Loucy (cell line): ENCODE results near the gene GALNT11.

ENCODE experiments used
- H2AFZ ChIP-seq: fragments of 200-600 bp; sonication (generic); 2 replicates; pipeline ENCODE4 v1.6.0; 2016; ENCODE audit warnings: antibody characterized with exemption, mild to moderate bottlenecking, low read length, moderate library complexity
- H3F3A ChIP-seq: fragments of 200-600 bp; 2 replicates; pipeline ENCODE4 v1.6.0; 2016; ENCODE audit warnings: antibody characterized with exemption, low read depth, mild to moderate bottlenecking
- H3K27me3 ChIP-seq: fragments of 200-600 bp; sonication (generic); 2 replicates; pipeline ENCODE4 v1.6.1; 2014; ENCODE audit warnings: low read length, mild to moderate bottlenecking; ENCODE audit not compliant: insufficient read depth, poor library complexity, severe bottlenecking
- H3K36me3 ChIP-seq: fragments of 200-600 bp; sonication (generic); 2 replicates; pipeline ENCODE4 v1.6.1; 2016; ENCODE audit warnings: low read length; ENCODE audit not compliant: insufficient read depth
- H3K4me1 ChIP-seq: fragments of 200-600 bp; sonication (generic); 2 replicates; pipeline ENCODE4 v1.5.1; 2014; ENCODE audit warnings: low read length, mild to moderate bottlenecking; ENCODE audit not compliant: insufficient read depth, poor library complexity, severe bottlenecking
- H3K4me2 ChIP-seq: fragments of 200-600 bp; sonication (generic); 2 replicates; pipeline ENCODE4 v1.6.0; 2014; ENCODE audit warnings: antibody characterized with exemption, low read length, low read depth, mild to moderate bottlenecking; ENCODE audit not compliant: poor library complexity, severe bottlenecking
- H3K4me3 ChIP-seq: fragments of 200-600 bp; sonication (generic); 2 replicates; pipeline ENCODE4 v1.5.1; 2014; ENCODE audit warnings: low read length, mild to moderate bottlenecking, mixed read lengths; ENCODE audit not compliant: poor library complexity, severe bottlenecking
- H3K79me2 ChIP-seq: fragments of 200-600 bp; sonication (generic); 2 replicates; pipeline ENCODE4 v1.6.1; 2014; ENCODE audit warnings: low read length; ENCODE audit not compliant: insufficient read depth
- H3K9ac ChIP-seq: fragments of 200-600 bp; sonication (generic); 2 replicates; pipeline ENCODE4 v1.6.0; 2014; ENCODE audit warnings: mild to moderate bottlenecking, low read depth, low read length, moderate library complexity; ENCODE audit not compliant: poor library complexity, severe bottlenecking
- H3K9me2 ChIP-seq: fragments of 200-600 bp; sonication (generic); replicated peaks from 2 replicates; pipeline ENCODE4 v1.6.1; 2016; ENCODE audit warnings: low read depth, low read length, mixed read lengths
- H3K9me3 ChIP-seq: fragments of 200-600 bp; sonication (generic); 2 replicates; pipeline ENCODE4 v1.6.1; 2014; ENCODE audit warnings: mild to moderate bottlenecking, antibody characterized with exemption, low read length, low read depth; ENCODE audit not compliant: insufficient read depth
- H4K20me1 ChIP-seq: fragments of 200-600 bp; sonication (generic); 2 replicates; pipeline ENCODE4 v1.6.0; 2014; ENCODE audit warnings: antibody characterized with exemption, low read length, mild to moderate bottlenecking; ENCODE audit not compliant: insufficient read depth, poor library complexity, severe bottlenecking
- EZH2phosphoT487 ChIP-seq: fragments of 200-600 bp; IDR thresholded peaks from 2 replicates; pipeline ENCODE4 v1.6.1; 2018; ENCODE audit warnings: antibody characterized with exemption, mild to moderate bottlenecking, moderate library complexity, borderline replicate concordance
- TF ChIP-seq, protein P1 (sequence below): fragments of 200-600 bp; sonication (generic); conservative IDR thresholded peaks from 2 replicates; pipeline ENCODE4 v1.5.1; 2014; ENCODE audit warnings: mild to moderate bottlenecking, antibody characterized with exemption, low read length

The GALNT11 gene

GRCh38 chr7:152093717-152094116 lies 68.2 kb downstream of the GALNT11 start:
- Histone ChIP-seq H3K36me3 (no peaks in the 10 kb centered on the region), H4K20me1 (no peaks in the 10 kb centered on the region), H3K9ac (no peak overlapping the region), H3K9me2 (no peaks in the 10 kb centered on the region), H2AFZ (no peak overlapping the region), H3K9me3 (no peaks in the 10 kb centered on the region), H3F3A (no peaks in the 10 kb centered on the region), H3K27me3 (no peaks in the 10 kb centered on the region), H3K79me2 (no peaks in the 10 kb centered on the region), H3K4me2 (no peak overlapping the region), H3K4me1 (no peaks in the 10 kb centered on the region), H3K4me3 (no peak overlapping the region)
- TF ChIP-seq, protein P1, sequence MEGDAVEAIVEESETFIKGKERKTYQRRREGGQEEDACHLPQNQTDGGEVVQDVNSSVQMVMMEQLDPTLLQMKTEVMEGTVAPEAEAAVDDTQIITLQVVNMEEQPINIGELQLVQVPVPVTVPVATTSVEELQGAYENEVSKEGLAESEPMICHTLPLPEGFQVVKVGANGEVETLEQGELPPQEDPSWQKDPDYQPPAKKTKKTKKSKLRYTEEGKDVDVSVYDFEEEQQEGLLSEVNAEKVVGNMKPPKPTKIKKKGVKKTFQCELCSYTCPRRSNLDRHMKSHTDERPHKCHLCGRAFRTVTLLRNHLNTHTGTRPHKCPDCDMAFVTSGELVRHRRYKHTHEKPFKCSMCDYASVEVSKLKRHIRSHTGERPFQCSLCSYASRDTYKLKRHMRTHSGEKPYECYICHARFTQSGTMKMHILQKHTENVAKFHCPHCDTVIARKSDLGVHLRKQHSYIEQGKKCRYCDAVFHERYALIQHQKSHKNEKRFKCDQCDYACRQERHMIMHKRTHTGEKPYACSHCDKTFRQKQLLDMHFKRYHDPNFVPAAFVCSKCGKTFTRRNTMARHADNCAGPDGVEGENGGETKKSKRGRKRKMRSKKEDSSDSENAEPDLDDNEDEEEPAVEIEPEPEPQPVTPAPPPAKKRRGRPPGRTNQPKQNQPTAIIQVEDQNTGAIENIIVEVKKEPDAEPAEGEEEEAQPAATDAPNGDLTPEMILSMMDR = no peak
- no peak for TF ChIP-seq EZH2phosphoT487

DNA sequence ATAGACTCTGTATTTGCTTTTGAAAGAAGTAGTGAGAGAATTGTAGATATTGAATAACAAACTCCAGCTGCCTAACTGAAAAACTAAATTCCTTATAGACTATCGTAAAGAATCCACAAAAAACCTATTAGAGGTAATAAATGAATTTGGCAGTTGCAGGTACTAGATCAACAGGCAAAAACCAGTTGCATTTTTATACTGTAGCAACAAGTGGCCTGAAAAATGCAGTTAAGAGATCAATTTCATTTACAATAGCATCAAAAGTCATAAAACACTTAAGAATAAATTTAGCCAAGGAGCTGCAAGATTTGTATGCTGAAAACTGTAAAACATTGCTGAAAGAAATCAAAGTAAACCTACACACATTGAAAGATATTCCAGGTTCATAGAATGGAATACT lies 70.3 kb downstream of the GALNT11 start:
- H3K4me1 ChIP-seq = no peaks in the 10 kb centered on the region
- no peaks in the 10 kb centered on the region for H3K27me3 ChIP-seq
- TF ChIP-seq EZH2phosphoT487 = no peak
- TF ChIP-seq, protein P1 = no peak
- no peaks in the 10 kb centered on the region for H3K79me2 ChIP-seq
- no peaks in the 10 kb centered on the region for H3K36me3 ChIP-seq
- H3K4me3 ChIP-seq = no peak overlapping the region
- no peak overlapping the region for H3K4me2 ChIP-seq
- no peak overlapping the region for H3K9ac ChIP-seq
- H3F3A ChIP-seq = no peaks in the 10 kb centered on the region
- no peaks in the 10 kb centered on the region for H3K9me2 ChIP-seq
- H4K20me1 ChIP-seq = no peaks in the 10 kb centered on the region
- no peak overlapping the region for H2AFZ ChIP-seq
- no peaks in the 10 kb centered on the region for H3K9me3 ChIP-seq

DNA sequence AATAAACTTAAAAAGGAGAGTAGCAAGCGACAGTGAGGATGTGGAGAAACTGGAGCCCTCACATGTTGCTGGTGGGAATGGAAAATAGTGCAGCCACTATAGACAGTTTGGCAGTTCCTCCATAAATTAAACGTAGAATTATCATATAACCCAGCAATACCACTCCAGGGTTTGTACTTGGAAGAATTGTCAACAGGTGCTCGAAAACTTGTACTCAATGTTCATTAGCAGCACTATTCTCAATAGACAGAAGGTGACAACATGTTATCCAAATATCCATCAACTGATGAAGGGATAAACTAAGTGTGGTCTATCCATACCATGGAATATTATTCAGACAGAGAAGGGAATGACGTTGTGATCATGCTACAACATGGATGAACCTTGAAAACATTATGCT lies 71.9 kb downstream of the GALNT11 start:
- Histone ChIP-seq H3K27me3 (no peaks in the 10 kb centered on the region), H3F3A (no peaks in the 10 kb centered on the region), H3K4me1 (no peaks in the 10 kb centered on the region), H2AFZ (no peak overlapping the region), H3K36me3 (no peaks in the 10 kb centered on the region), H4K20me1 (no peaks in the 10 kb centered on the region), H3K9me3 (no peaks in the 10 kb centered on the region), H3K4me2 (no peak overlapping the region), H3K79me2 (no peaks in the 10 kb centered on the region), H3K4me3 (no peak overlapping the region), H3K9ac (no peak overlapping the region), H3K9me2 (no peaks in the 10 kb centered on the region)
- TF ChIP-seq, protein P1 = no peak
- no peak for TF ChIP-seq EZH2phosphoT487
